Measurements from ENCODE around the gene PPFIA3. TPM values are rescaled to one million over a fixed set of nuclear protein-coding genes. Genes with fewer than 3 reads are reported as not detected.

The PPFIA3 gene
- total RNA-seq, 1 experiment from 2014 or later: 28.1 TPM

- BruUV-seq (replicated peaks): no TSS peak
- no peak for ATAC-seq
These were observed 21.6 kb downstream of the PPFIA3 start for GRCh38 chr19:49140951-49141350.

More at GRCh38 chr19:49140951-49141350, 21.6 kb downstream of the PPFIA3 start:
- no peak overlapping the region for H2AFZ ChIP-seq (ENCODE audit: low read depth, low read length, poor library complexity, severe bottlenecking)
- no peaks in the 10 kb centered on the region for H3K36me3 ChIP-seq (ENCODE audit: control insufficient read depth in 1 of 2, insufficient read depth in 2 of 2, low read length in 2 of 2)
- no peak overlapping the region for H3K4me3 ChIP-seq (replicated peaks in 1 of 2; ENCODE audit: low read depth in 1 of 2, low read length in 2 of 2)
- H3K27ac ChIP-seq (ENCODE audit: low read depth, low read length): no peak overlapping the region
- RAD21 ChIA-PET (ENCODE audit: low non-redundant PET in 1 of 2, low total read pairs in 2 of 2, uncharacterized antibody in 2 of 2, unreplicated experiment in 2 of 2): no interaction called here
- H3K4me2 ChIP-seq (ENCODE audit: low read length): no peak overlapping the region
- DNase-seq (ENCODE audit: low read depth, low spot score): no peak
- no peaks in the 10 kb centered on the region for H4K20me1 ChIP-seq (ENCODE audit: insufficient read depth)
- CTCF ChIA-PET: no interaction called here
- intact Hi-C loops (cut with micrococcal nuclease): no loop called here
- H3K27me3 ChIP-seq (ENCODE audit: insufficient read depth, low read length): no peaks in the 10 kb centered on the region
- no peak overlapping the region for H3K9ac ChIP-seq (ENCODE audit: low read length)
- TF ChIP-seq ATF3 (IDR thresholded peaks at IDR 0.05): no peak
- TF ChIP-seq CTCF (IDR thresholded peaks at IDR 0.05 in 2 of 3, conservative IDR thresholded peaks at IDR 0.05 in 1 of 3; ENCODE audit: borderline replicate concordance in 1 of 3, insufficient read depth in 1 of 3, low read depth in 2 of 3, low read length in 2 of 3): no peak
- no peak for TF ChIP-seq FOSL1 (IDR thresholded peaks at IDR 0.05; ENCODE audit: low read depth)
- no peak for TF ChIP-seq MAX (IDR thresholded peaks at IDR 0.05)
- no peak for TF ChIP-seq JUND (IDR thresholded peaks at IDR 0.05)
- no peak for TF ChIP-seq EZH2phosphoT487 (IDR thresholded peaks at IDR 0.05; ENCODE audit: borderline replicate concordance)
- no peak for TF ChIP-seq CBX3 (IDR thresholded peaks at IDR 0.05; ENCODE audit: low read depth)
- no peak for TF ChIP-seq YY1 (IDR thresholded peaks at IDR 0.05; ENCODE audit: extremely low read depth, insufficient replicate concordance, low read depth, low read length)
- TF ChIP-seq SIN3A (IDR thresholded peaks at IDR 0.05; ENCODE audit: low read depth): no peak
- no peak for TF ChIP-seq TCF7L2 (IDR thresholded peaks at IDR 0.05; ENCODE audit: borderline replicate concordance, extremely low read depth, insufficient read depth, insufficient read length)
- no peak for TF ChIP-seq ELF1 (IDR thresholded peaks at IDR 0.05; ENCODE audit: borderline replicate concordance, low read depth)
- no peak for TF ChIP-seq SRF (IDR thresholded peaks at IDR 0.05; ENCODE audit: low read depth)
- no peak for TF ChIP-seq ZNF274 (IDR thresholded peaks at IDR 0.05; ENCODE audit: low read depth, low read length)
- TF ChIP-seq ZFX (IDR thresholded peaks at IDR 0.05): no peak
- TF ChIP-seq ZBTB33 (IDR thresholded peaks at IDR 0.05; ENCODE audit: extremely low read depth, insufficient replicate concordance, low read length): no peak
- TF ChIP-seq RAD21 (IDR thresholded peaks at IDR 0.05; ENCODE audit: low read depth): no peak
- no peak for TF ChIP-seq CEBPB (IDR thresholded peaks at IDR 0.05; ENCODE audit: low read depth)
- no peak for TF ChIP-seq POLR2A (IDR thresholded peaks at IDR 0.05; ENCODE audit: borderline replicate concordance, extremely low read depth, insufficient read depth, insufficient read length)
- TF ChIP-seq EGR1 (IDR thresholded peaks at IDR 0.05; ENCODE audit: low read depth): no peak
- no peak for TF ChIP-seq SP1 (IDR thresholded peaks at IDR 0.05; ENCODE audit: low read depth)
- no peaks in the 10 kb centered on the region for H3K9me3 ChIP-seq (ENCODE audit: control insufficient read depth in 1 of 2, insufficient read depth in 1 of 2, low read depth in 1 of 2, low read length in 2 of 2)
- no peaks in the 10 kb centered on the region for H3K9me2 ChIP-seq (ENCODE audit: insufficient read depth)
- POLR2A ChIA-PET: no interaction called here
- H3K4me1 ChIP-seq (ENCODE audit: control insufficient read depth in 1 of 2, insufficient read depth in 2 of 2, low read length in 2 of 2): peaks cover 5 to 12% of the 10 kb centered on the region in 2 experiments
- no peaks in the 10 kb centered on the region for H3K79me2 ChIP-seq (ENCODE audit: insufficient read depth, low read length)
